Measurements from ENCODE around the gene ARL17B.
"Not testable (repeated sequence)": the region's sequence is repeated elsewhere in the genome, so short reads cannot be mapped to it uniquely, and the experiment has no call there.

Gene ARL17B

GRCh38 chr17:46244949-46245768, 116.4 kb downstream of the ARL17B start:
- not testable (repeated sequence) for H3K4me3 ChIP-seq (ENCODE audit: low read depth, low read length); H3K27me3 ChIP-seq (ENCODE audit: insufficient read depth, low read length); H3K79me2 ChIP-seq (ENCODE audit: control insufficient read depth, insufficient read depth, low read length, unreplicated experiment); H3K4me1 ChIP-seq (ENCODE audit: control insufficient read depth, insufficient read depth, low read length, unreplicated experiment); H3K36me3 ChIP-seq (ENCODE audit: insufficient read depth, low read length); H3K27ac ChIP-seq (ENCODE audit: low read depth, low read length); H2AFZ ChIP-seq (ENCODE audit: low read length, unreplicated experiment)

DNA sequence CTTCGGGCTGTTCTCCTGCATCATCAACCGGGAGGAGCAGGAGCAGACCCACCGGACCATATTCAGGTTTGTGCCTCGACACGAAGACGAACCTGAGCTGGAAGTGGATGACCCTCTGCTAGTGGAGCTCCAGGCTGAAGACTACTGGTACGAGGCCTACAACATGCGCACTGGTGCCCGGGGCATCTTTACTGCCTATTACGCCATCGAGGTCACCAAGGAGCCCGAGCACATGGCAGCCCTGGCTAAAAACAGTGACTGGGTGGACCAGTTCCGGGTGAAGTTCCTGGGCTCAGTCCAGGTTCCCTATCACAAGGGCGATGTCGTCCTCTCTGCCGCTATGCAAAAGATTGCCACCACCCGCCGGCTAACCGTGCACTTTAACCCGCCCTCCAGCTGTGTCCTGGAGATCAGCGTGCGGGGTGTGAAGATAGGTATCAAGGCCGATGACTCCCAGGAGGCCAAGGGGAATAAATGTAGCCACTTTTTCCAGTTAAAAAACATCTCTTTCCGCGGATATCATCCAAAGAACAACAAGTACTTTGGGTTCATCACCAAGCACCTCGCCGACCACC, 117.1 kb downstream of the ARL17B start:
- not testable (repeated sequence) for H3K4me1 ChIP-seq (ENCODE audit: control insufficient read depth, insufficient read depth, low read length, unreplicated experiment); H3K27ac ChIP-seq (ENCODE audit: low read depth, low read length); H2AFZ ChIP-seq (ENCODE audit: low read length, unreplicated experiment); H3K27me3 ChIP-seq (ENCODE audit: insufficient read depth, low read length); H3K4me3 ChIP-seq (ENCODE audit: low read depth, low read length); H3K36me3 ChIP-seq (ENCODE audit: insufficient read depth, low read length); H3K79me2 ChIP-seq (ENCODE audit: control insufficient read depth, insufficient read depth, low read length, unreplicated experiment)

DNA sequence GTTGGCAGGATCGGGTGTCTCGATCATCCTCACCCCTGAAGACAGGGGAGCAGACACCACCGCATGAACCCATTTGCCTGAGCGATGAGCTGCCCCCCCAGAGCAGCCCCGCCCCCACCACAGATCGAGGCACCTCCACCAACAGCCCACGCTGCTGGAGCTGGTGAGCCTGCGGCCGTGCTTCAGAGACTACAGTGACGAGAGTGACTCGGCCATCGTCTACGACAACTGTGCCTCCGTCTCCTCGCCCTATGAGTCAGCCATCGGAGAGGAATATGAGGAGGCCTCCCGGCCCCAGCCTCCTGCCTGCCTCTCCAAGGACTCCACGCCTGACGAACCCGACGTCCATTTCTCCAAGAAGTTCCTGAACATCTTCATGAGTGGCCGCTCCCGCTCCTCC, 117.6 kb downstream of the ARL17B start:
- H3K4me3 ChIP-seq (ENCODE audit: low read depth, low read length); H3K27ac ChIP-seq (ENCODE audit: low read depth, low read length); H3K27me3 ChIP-seq (ENCODE audit: insufficient read depth, low read length); H3K4me1 ChIP-seq (ENCODE audit: control insufficient read depth, insufficient read depth, low read length, unreplicated experiment); H3K36me3 ChIP-seq (ENCODE audit: insufficient read depth, low read length); H2AFZ ChIP-seq (ENCODE audit: low read length, unreplicated experiment); H3K79me2 ChIP-seq (ENCODE audit: control insufficient read depth, insufficient read depth, low read length, unreplicated experiment): not testable (repeated sequence)

DNA sequence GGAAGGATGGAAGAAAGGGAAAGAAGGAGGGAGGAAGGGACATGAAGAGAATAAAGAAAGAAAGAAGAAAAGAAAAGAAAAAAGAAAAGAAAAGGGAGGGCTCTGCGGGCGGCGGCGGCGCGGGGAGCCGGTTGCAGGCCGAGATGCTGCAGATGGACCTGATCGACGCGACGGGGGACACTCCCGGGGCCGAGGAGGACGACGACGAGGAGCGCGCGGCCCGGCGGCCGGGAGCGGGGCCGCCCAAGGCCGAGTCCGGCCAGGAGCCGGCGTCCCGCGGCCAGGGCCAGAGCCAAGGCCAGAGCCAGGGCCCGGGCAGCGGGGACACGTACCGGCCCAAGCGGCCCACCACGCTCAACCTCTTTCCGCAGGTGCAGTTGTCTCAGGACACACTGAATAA, 118.1 kb downstream of the ARL17B start:
- H2AFZ ChIP-seq (ENCODE audit: low read length, unreplicated experiment); H3K27ac ChIP-seq (ENCODE audit: low read depth, low read length); H3K27me3 ChIP-seq (ENCODE audit: insufficient read depth, low read length); H3K36me3 ChIP-seq (ENCODE audit: insufficient read depth, low read length); H3K4me1 ChIP-seq (ENCODE audit: control insufficient read depth, insufficient read depth, low read length, unreplicated experiment); H3K4me3 ChIP-seq (ENCODE audit: low read depth, low read length); H3K79me2 ChIP-seq (ENCODE audit: control insufficient read depth, insufficient read depth, low read length, unreplicated experiment): not testable (repeated sequence)

DNA sequence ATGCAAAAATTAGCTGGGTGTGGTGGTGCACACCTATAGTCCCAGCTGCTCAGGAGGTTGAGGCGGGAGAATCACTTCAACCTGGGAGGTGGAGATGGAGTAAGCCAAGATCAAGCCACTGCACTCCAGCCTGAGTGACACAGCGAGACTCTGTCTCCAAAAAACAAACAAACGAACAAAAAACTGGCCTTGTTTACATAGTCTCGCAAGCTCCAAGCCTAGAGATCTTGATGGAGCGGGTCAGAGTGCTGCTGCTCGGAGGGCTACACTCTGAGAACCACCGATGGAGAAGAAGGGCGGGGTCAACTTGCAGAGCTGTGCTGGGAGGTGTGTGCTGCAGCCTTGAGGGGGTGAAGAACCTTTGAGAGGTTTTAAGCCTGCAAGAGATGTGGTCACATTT, 130.2 kb downstream of the ARL17B start:
- not testable (repeated sequence) for H3K36me3 ChIP-seq (ENCODE audit: insufficient read depth, low read length); H3K27me3 ChIP-seq (ENCODE audit: insufficient read depth, low read length); H3K4me3 ChIP-seq (ENCODE audit: low read depth, low read length); H3K27ac ChIP-seq (ENCODE audit: low read depth, low read length); H2AFZ ChIP-seq (ENCODE audit: low read length, unreplicated experiment); H3K79me2 ChIP-seq (ENCODE audit: control insufficient read depth, insufficient read depth, low read length, unreplicated experiment); H3K4me1 ChIP-seq (ENCODE audit: control insufficient read depth, insufficient read depth, low read length, unreplicated experiment)

- not testable (repeated sequence) for H3K79me2 ChIP-seq (ENCODE audit: control insufficient read depth, insufficient read depth, low read length, unreplicated experiment); H2AFZ ChIP-seq (ENCODE audit: low read length, unreplicated experiment); H3K27ac ChIP-seq (ENCODE audit: low read depth, low read length); H3K36me3 ChIP-seq (ENCODE audit: insufficient read depth, low read length); H3K27me3 ChIP-seq (ENCODE audit: insufficient read depth, low read length); H3K4me1 ChIP-seq (ENCODE audit: control insufficient read depth, insufficient read depth, low read length, unreplicated experiment)
- H3K4me3 ChIP-seq (ENCODE audit: low read depth, low read length), result peak overlapping the region; percentile 73
Measured at GRCh38 chr17:46225274-46225794, 136.2 kb downstream of the ARL17B start.

GRCh38 chr17:46224864-46225263, 136.7 kb downstream of the ARL17B start:
- not testable (repeated sequence) for H3K36me3 ChIP-seq (ENCODE audit: insufficient read depth, low read length); H3K27ac ChIP-seq (ENCODE audit: low read depth, low read length); H3K79me2 ChIP-seq (ENCODE audit: control insufficient read depth, insufficient read depth, low read length, unreplicated experiment); H3K4me1 ChIP-seq (ENCODE audit: control insufficient read depth, insufficient read depth, low read length, unreplicated experiment); H2AFZ ChIP-seq (ENCODE audit: low read length, unreplicated experiment); H3K27me3 ChIP-seq (ENCODE audit: insufficient read depth, low read length)
- H3K4me3 ChIP-seq (ENCODE audit: low read depth, low read length), result peak overlapping the region; percentile 73

Measured in ACC112 (cell line).